ENCODE results near the gene FOXO1. TPM values are rescaled to one million over a fixed set of nuclear protein-coding genes. Genes with fewer than 3 reads are reported as not detected.

Gene FOXO1
- total RNA-seq, 6 experiments from 2014 or later = 12.3 to 27.7 (median 14.6) TPM

GRCh38 chr13:40540328-40541044 lies 126.0 kb downstream of the FOXO1 start:
- DNase-seq = no peak
- no peak overlapping the region for H3K4me3 ChIP-seq
- ATAC-seq = peak; percentile 17 to 71 (median 46)
- 62% methylated on average over 8 of the region's 8 CpGs for WGBS (ENCODE audit: insufficient coverage, low coverage, low lambda C conversion rate, missing lambda C conversion rate)
- H3K36me3 ChIP-seq = no peaks in the 10 kb centered on the region
- peak overlapping the region in 1 of 3 donors; percentile 36 for H3K27ac ChIP-seq
- no peaks in the 10 kb centered on the region for H3K9me3 ChIP-seq
- TF ChIP-seq CTCF (IDR thresholded peaks at IDR 0.05) (no peak), POLR2A (IDR thresholded peaks at IDR 0.05) (no peak)
- H3K27me3 ChIP-seq = no peaks in the 10 kb centered on the region
- H3K4me1 ChIP-seq = peaks cover 0 to 9% (median 4%) of the 10 kb centered on the region in 4 donors
- intact Hi-C loops (cut with DNase I) = no loop called here

GRCh38 chr13:40539576-40540327 lies 126.7 kb downstream of the FOXO1 start:
- Histone ChIP-seq H3K27ac (peak overlapping the region in 1 of 3 donors; percentile 6), H3K27me3 (no peaks in the 10 kb centered on the region), H3K9me3 (no peaks in the 10 kb centered on the region), H3K36me3 (no peaks in the 10 kb centered on the region), H3K4me1 (peaks cover 0 to 9% (median 5%) of the 10 kb centered on the region in 4 donors), H3K4me3 (no peak overlapping the region)
- WGBS (ENCODE audit: insufficient coverage, low coverage, low lambda C conversion rate, missing lambda C conversion rate) = 65% methylated on average over 8 of the region's 9 CpGs
- DNase-seq = no peak
- intact Hi-C loops (cut with DNase I) = loop anchor here in 1 of 2 donors (10.0 kb wide), 1 partner anchor 55 kb away; no protein-coding TSS in a partner anchor
- no peak for ATAC-seq
- TF ChIP-seq CTCF (IDR thresholded peaks at IDR 0.05) (no peak), POLR2A (IDR thresholded peaks at IDR 0.05) (no peak)

GRCh38 chr13:40537146-40537895 lies 129.1 kb downstream of the FOXO1 start:
- ATAC-seq (no peak), DNase-seq (no peak)
- intact Hi-C loops (cut with DNase I) = loop anchor here in 1 of 2 donors (10.0 kb wide), 1 partner anchor 53 kb away; no protein-coding TSS in a partner anchor
- no peak overlapping the region for H3K4me3 ChIP-seq
- TF ChIP-seq CTCF (IDR thresholded peaks at IDR 0.05) (no peak), POLR2A (IDR thresholded peaks at IDR 0.05) (no peak)
- H3K4me1 ChIP-seq = peaks cover 0 to 9% (median 9%) of the 10 kb centered on the region in 4 donors
- H3K27me3 ChIP-seq = no peaks in the 10 kb centered on the region
- H3K27ac ChIP-seq = peak overlapping the region; percentile 44 to 86 (median 78)
- WGBS (ENCODE audit: insufficient coverage, low coverage, low lambda C conversion rate, missing lambda C conversion rate) = 79% methylated on average over 9 of the region's 13 CpGs
- no peaks in the 10 kb centered on the region for H3K36me3 ChIP-seq
- no peaks in the 10 kb centered on the region for H3K9me3 ChIP-seq

- TF ChIP-seq POLR2A (IDR thresholded peaks at IDR 0.05) = no peak
- no peak for TF ChIP-seq CTCF (IDR thresholded peaks at IDR 0.05)
- H3K36me3 ChIP-seq = no peaks in the 10 kb centered on the region
- no peaks in the 10 kb centered on the region for H3K27me3 ChIP-seq
- peak; percentile 79 to 95 (median 90) for ATAC-seq
- no peak overlapping the region for H3K4me3 ChIP-seq
- peak overlapping the region; percentile 44 to 86 (median 78) for H3K27ac ChIP-seq
- H3K4me1 ChIP-seq = peaks cover 0 to 9% (median 9%) of the 10 kb centered on the region in 4 donors
- 9% methylated on average over 7 of the region's 9 CpGs for WGBS (ENCODE audit: insufficient coverage, low coverage, low lambda C conversion rate, missing lambda C conversion rate)
- DNase-seq = peak; percentile 83 to 90 (median 86)
- H3K9me3 ChIP-seq = no peaks in the 10 kb centered on the region
- intact Hi-C loops (cut with DNase I) = loop anchor here in 1 of 2 donors (10.0 kb wide), 1 partner anchor 52 kb away; no protein-coding TSS in a partner anchor
Observed at GRCh38 chr13:40536443-40537113, 129.9 kb downstream of the FOXO1 start.
